ENCODE results near the gene YPEL2. TPM values are rescaled to one million over a fixed set of nuclear protein-coding genes. Genes with fewer than 3 reads are reported as not detected.

The YPEL2 gene
- total RNA-seq, 4 donors from 2014 or later = 20.6 to 33.1 (median 26.9) TPM

DNA sequence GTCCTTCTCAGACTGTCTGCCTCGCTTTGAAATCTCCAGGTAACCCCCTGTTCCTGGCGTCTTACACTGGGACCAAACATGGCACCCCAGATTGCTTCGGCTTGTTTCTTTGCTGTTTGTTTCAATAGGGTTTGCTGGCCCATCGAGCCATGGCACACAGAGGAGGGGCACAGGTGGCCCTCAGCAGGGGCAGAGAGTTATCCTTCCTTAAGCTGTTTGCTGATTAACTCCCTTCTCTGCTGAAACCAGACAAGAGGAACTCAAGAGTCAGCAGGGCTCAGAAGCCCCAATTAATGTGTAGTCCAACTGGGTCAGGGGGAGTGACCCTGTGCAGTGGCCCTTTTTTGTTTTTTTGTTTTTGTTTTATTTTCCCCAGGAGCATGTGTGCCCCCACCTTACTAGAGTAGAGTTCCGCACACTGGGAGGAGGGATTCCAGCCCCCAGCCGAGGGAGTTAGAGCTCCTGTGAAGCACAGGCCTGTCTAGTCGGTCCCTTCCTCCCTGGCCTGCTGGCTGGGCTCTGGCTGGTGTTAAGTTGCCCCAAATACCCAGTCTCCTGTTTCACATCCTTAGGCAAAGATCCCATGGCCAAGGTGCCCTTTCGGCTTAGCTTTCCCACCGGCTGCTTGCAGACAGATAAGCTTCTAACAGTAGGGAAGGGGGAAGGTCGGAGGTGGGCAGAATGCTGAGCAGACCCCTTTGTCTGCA, 39.3 kb downstream of the YPEL2 start:
- 76 to 80% methylated on average over 10 of the region's 10 CpGs for WGBS, 2 donors
- TF ChIP-seq, protein P1, sequence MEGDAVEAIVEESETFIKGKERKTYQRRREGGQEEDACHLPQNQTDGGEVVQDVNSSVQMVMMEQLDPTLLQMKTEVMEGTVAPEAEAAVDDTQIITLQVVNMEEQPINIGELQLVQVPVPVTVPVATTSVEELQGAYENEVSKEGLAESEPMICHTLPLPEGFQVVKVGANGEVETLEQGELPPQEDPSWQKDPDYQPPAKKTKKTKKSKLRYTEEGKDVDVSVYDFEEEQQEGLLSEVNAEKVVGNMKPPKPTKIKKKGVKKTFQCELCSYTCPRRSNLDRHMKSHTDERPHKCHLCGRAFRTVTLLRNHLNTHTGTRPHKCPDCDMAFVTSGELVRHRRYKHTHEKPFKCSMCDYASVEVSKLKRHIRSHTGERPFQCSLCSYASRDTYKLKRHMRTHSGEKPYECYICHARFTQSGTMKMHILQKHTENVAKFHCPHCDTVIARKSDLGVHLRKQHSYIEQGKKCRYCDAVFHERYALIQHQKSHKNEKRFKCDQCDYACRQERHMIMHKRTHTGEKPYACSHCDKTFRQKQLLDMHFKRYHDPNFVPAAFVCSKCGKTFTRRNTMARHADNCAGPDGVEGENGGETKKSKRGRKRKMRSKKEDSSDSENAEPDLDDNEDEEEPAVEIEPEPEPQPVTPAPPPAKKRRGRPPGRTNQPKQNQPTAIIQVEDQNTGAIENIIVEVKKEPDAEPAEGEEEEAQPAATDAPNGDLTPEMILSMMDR (IDR thresholded peaks at IDR 0.05) = no peak
- no peak for TF ChIP-seq POLR2A (IDR thresholded peaks at IDR 0.05)
- no peak overlapping the region for H3K4me3 ChIP-seq (ENCODE audit: low read depth, poor library complexity, severe bottlenecking)
- intact Hi-C loops (cut with DNase I; ENCODE audit: low total_unique reads) = no loop called here
- no peak for DNase-seq (ENCODE audit: low spot score in 2 of 2)

DNA sequence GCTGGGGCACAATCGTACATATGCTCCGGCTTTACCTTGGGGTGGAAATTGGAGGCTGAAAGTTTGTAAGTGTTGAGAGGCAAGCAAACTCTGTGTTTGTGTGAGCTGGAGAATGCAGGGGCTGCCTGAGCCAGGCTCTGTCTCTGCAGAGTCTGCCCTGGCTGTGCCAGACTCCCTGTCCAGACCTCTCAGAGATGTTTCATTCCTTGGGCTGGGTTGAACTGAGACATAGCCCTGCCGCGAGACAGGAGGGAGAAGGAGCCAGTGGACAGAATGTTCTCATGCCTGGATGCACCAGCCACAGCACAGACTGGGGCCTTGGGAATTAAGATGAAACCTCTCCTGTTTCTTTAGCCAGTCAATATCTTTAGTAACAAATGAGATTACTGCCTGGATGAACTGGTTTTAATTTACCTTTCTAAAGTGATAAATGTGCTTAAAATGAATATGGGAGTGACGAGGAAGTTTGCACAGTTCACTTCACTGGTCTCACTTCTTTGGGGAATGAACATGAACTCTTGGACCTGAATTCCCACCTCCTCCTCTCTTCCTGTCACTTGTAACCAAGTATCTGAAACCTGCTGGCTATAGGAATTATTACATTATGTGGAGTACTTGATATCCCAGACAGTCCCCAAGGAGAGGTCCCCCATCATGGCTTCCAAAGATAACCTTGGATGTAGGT, 40.1 kb downstream of the YPEL2 start:
- H3K4me3 ChIP-seq (ENCODE audit: low read depth, poor library complexity, severe bottlenecking) = no peak overlapping the region
- WGBS, 2 donors = 42 to 44% methylated on average over 5 of the region's 5 CpGs
- DNase-seq (ENCODE audit: low spot score in 2 of 2) = peak; percentile 72 to 89
- intact Hi-C loops (cut with DNase I; ENCODE audit: low total_unique reads) = no loop called here
- TF ChIP-seq POLR2A (IDR thresholded peaks at IDR 0.05) = no peak
- TF ChIP-seq, protein P1 (IDR thresholded peaks at IDR 0.05) = no peak

DNA sequence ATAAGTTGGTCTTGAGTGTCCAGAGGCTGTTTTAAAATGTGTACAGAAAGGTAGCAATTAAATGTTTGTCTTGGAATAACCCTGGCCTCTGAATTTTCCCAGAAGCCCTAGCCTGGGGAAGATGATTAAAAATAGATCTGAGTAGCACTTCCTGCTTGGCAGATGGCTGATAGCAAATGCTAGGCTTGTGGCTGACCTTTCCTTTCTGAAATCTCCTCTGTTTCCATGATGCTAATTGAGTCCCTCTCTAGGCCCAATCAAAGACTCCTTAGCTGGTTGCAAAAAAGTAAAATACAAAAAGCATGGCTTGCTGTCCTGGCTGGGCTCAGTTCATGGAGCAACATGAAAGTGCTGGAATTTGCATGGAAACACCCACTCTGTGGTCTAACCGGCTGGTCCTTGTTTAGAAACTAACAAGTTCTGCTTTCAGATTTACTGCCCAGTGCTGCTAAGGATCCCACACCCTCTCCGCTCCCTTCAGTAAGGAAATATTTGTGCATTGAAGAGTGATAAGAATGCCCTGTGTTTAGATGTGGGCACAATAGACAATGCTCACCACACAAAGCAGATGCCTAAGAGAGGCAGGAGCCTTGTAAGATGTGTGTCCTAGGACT, 40.8 kb downstream of the YPEL2 start:
- H3K4me3 ChIP-seq (ENCODE audit: low read depth, poor library complexity, severe bottlenecking) = no peak overlapping the region
- no peak for TF ChIP-seq POLR2A (IDR thresholded peaks at IDR 0.05)
- TF ChIP-seq, protein P1 (IDR thresholded peaks at IDR 0.05) = no peak
- 6 to 9% methylated on average over 2 of the region's 2 CpGs for WGBS, 2 donors
- intact Hi-C loops (cut with DNase I; ENCODE audit: low total_unique reads) = no loop called here
- DNase-seq (ENCODE audit: low spot score in 2 of 2) = peak in 1 of 2 donors; percentile 84

DNA sequence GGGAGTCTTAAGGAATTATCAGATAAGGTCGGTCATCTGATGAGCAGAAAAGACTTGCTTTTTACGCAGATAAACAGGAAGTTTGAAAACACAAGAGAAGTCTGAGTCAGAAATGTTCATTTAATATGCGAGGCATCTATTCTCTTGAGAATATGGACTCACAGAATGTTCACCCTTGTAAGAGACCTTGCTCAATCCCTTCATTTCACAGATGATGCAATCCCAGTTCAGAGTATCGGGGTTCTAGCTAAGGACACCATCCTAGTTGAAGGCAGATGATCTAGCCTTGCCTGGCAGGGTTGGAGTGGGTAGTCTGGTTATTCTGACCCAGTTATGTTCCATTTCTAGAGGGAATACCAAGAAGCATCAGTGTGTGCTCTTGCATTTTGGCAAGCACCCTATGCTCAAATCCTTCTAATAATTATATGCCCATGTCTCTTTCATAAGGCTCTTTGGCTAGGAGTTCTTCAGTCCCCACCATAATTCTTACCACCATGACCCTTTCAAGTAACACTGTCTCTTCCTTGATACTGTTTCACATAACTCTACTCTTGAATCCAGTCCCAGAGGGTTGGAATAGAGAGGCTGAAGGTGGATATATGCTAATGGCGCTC, 42.5 kb downstream of the YPEL2 start:
- WGBS, 2 donors = 47 to 56% methylated on average over 5 of the region's 5 CpGs
- no peak overlapping the region for H3K4me3 ChIP-seq (ENCODE audit: low read depth, poor library complexity, severe bottlenecking)
- DNase-seq (ENCODE audit: low spot score in 2 of 2) = peak in 1 of 2 donors; percentile 76
- no peak for TF ChIP-seq POLR2A (IDR thresholded peaks at IDR 0.05)
- TF ChIP-seq, protein P1 (IDR thresholded peaks at IDR 0.05) = no peak
- intact Hi-C loops (cut with DNase I; ENCODE audit: low total_unique reads) = no loop called here

DNA sequence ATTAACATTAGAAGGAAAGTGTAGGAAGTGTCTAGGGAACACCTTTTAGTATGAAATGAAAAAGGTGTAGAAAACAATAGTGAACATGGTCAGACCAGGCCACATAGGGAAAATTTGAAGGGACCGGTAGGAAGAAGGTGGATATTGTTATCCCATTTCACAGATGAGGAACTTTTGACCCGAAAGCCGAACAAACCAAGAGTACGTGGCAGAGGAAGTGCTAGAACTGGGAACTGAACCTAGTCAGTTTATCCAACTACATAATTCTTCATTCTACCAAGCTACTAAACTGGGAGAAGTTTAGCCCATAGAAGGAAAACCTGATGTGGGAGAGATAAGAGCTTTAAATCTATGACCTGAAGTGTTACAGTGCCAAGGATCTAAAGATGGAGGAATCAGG, 43.2 kb downstream of the YPEL2 start:
- intact Hi-C loops (cut with DNase I; ENCODE audit: low total_unique reads) = no loop called here
- no peak for TF ChIP-seq POLR2A (IDR thresholded peaks at IDR 0.05)
- TF ChIP-seq, protein P1 (IDR thresholded peaks at IDR 0.05) = no peak
- no peak for DNase-seq (ENCODE audit: low spot score in 2 of 2)
- H3K4me3 ChIP-seq (ENCODE audit: low read depth, poor library complexity, severe bottlenecking) = no peak overlapping the region
- 82 to 89% methylated on average over 4 of the region's 4 CpGs for WGBS, 2 donors
